Mesothelial cell of epicardium (in vitro differentiated cells): Measurements from ENCODE around the gene RLBP1. TPM values are rescaled to one million over a fixed set of nuclear protein-coding genes. Genes with fewer than 3 reads are reported as not detected.

Source experiments
- DNase-seq, 2 experiments: peaks; one replicate each; pipeline ENCODE4 v3.0.0; 2021; ENCODE audit warnings: low spot score in 2 of 2; ENCODE audit not compliant: unreplicated experiment in 2 of 2
- H3K27ac Mint-ChIP-seq: 2 replicates; pipeline ENCODE4 v1.8.0; 2021; ENCODE audit warnings: mixed read lengths
- H3K27me3 Mint-ChIP-seq: 2 replicates; pipeline ENCODE4 v1.8.0; 2021; ENCODE audit warnings: low read depth, mixed read lengths
- H3K36me3 Mint-ChIP-seq: 2 replicates; pipeline ENCODE4 v1.8.0; 2021; ENCODE audit warnings: mixed read lengths
- H3K4me1 Mint-ChIP-seq: 2 replicates; pipeline ENCODE4 v1.8.0; 2021; ENCODE audit warnings: mixed read lengths
- H3K4me3 Mint-ChIP-seq: 2 replicates; pipeline ENCODE4 v1.8.0; 2021; ENCODE audit warnings: mild to moderate bottlenecking, moderate library complexity, mixed read lengths
- H3K9me3 Mint-ChIP-seq: 2 replicates; pipeline ENCODE4 v1.8.0; 2021; ENCODE audit warnings: mixed read lengths
- total RNA-seq: library from RNA; stranded (reverse); gene quantifications from 3 replicates; pipeline ENCODE4 v1.2.1, GENCODE V29; 2021
- TF ChIP-seq, protein P1 (sequence below): fragments of 200-600 bp; sonication (generic); IDR thresholded peaks from one replicate; pipeline ENCODE4 v1.5.0; 2021; ENCODE audit warnings: antibody characterized with exemption; ENCODE audit not compliant: unreplicated experiment

Gene RLBP1
- total RNA-seq, 1 donor from 2014 or later: not detected

DNA sequence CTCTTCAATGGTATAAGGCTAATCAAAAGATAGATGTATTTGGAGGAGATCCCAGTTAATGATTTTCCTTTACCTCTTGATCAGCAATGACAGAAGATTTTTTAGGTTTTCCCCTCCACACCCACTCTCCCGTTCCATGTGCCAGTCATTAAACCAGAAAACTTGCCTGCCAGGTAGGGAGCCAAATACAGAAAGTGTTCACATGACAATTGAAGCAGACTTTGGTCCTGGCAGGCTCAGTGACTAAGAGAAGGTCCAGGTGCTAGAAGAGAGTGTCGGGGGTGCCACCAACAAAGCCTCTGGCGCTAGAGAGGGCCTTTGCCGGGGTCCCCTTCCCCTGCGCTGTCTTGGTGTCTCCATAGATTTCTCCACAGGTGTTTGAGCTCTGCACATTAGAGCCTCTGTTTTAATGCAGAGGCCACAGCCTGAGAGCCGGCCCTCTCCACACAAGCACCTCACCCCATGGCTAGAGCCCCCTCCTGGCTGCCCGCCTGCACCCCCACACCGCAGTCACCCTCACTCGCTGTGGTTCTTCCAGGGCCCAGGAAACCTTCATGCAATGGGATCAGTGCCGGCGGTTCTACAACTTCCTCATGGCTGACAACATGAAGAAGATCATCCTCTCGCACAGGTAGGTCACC, 36.4 kb downstream of the RLBP1 start:
- no peaks in the 10 kb centered on the region for H3K27me3 Mint-ChIP-seq
- no peaks in the 10 kb centered on the region for H3K4me1 Mint-ChIP-seq
- peaks cover 4% of the 10 kb centered on the region for H3K36me3 Mint-ChIP-seq
- DNase-seq: no peak
- H3K9me3 Mint-ChIP-seq: no peaks in the 10 kb centered on the region
- no peak overlapping the region for H3K27ac Mint-ChIP-seq
- TF ChIP-seq, protein P1, sequence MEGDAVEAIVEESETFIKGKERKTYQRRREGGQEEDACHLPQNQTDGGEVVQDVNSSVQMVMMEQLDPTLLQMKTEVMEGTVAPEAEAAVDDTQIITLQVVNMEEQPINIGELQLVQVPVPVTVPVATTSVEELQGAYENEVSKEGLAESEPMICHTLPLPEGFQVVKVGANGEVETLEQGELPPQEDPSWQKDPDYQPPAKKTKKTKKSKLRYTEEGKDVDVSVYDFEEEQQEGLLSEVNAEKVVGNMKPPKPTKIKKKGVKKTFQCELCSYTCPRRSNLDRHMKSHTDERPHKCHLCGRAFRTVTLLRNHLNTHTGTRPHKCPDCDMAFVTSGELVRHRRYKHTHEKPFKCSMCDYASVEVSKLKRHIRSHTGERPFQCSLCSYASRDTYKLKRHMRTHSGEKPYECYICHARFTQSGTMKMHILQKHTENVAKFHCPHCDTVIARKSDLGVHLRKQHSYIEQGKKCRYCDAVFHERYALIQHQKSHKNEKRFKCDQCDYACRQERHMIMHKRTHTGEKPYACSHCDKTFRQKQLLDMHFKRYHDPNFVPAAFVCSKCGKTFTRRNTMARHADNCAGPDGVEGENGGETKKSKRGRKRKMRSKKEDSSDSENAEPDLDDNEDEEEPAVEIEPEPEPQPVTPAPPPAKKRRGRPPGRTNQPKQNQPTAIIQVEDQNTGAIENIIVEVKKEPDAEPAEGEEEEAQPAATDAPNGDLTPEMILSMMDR: no peak
- H3K4me3 Mint-ChIP-seq: no peak overlapping the region

DNA sequence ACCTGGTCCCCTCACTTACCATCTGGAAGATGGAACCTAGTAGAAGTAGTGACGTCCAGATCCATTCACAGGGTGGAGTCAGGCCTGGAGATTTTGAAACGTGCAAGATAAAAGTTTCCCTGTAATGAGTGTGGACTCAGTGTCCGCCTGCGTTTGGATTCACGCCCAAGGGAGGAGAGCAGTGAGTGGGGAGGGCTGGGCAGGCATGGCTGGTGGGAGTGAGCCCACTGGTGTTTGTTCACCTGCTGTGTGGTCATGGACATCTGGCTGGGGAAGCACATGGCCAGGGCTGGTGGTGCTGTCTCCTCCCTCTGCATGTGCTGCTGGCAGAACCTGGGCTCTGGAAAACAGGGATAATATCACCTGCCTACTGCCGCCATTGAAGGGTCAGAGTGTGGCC, 37.0 kb downstream of the RLBP1 start:
- TF ChIP-seq, protein P1: no peak
- Mint-ChIP-seq H3K9me3 (no peaks in the 10 kb centered on the region), H3K27me3 (no peaks in the 10 kb centered on the region), H3K4me3 (no peak overlapping the region), H3K36me3 (peaks cover 4% of the 10 kb centered on the region), H3K4me1 (no peaks in the 10 kb centered on the region), H3K27ac (no peak overlapping the region)
- no peak for DNase-seq

DNA sequence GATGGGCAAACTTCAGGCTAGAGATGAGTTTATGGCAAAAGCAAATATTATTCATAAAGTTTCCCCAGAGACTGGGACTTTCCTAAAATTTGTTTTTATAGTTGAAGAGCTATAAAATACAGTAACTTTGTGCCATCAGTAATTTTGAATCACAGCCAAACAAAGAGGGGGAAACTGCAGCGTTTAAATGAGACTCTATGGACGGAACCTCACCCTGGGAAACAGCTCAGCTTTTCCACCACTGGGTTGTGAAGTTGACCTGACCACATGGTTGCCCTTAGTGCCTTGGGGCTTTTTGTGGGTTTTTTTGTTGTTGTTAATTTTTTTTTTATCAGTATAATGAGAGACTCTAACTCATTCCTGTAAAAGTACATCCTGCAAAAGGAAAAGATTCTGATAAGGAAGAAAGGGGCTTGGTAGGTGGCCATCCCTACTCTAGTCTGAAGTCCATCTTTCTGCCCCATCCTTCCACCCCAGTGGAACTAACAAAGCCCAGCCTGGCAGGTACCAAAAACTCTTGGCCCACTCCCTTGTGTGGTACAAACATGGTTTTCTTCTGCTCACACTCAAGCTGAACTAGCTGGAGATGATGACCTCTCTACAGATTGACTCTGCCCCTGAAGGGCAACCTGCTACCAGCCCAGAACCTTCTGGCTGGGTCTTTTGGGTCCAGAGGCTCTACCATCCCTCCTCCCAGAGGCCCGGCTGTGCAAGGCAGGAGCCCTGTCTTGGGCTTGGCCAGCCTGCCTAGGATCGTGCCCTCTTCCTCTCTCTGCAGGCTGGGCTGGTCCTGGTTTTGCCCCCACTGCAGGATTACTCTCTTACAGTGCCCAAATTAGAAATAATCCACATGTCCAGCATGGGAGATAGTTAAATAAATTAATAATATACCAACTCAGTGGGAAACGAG, 41.2 kb downstream of the RLBP1 start:
- Mint-ChIP-seq H3K4me3 (no peak overlapping the region), H3K27ac (no peak overlapping the region), H3K9me3 (no peaks in the 10 kb centered on the region), H3K4me1 (peaks cover 5% of the 10 kb centered on the region), H3K36me3 (peaks cover 8% of the 10 kb centered on the region), H3K27me3 (no peaks in the 10 kb centered on the region)
- TF ChIP-seq, protein P1: no peak
- no peak for DNase-seq

DNA sequence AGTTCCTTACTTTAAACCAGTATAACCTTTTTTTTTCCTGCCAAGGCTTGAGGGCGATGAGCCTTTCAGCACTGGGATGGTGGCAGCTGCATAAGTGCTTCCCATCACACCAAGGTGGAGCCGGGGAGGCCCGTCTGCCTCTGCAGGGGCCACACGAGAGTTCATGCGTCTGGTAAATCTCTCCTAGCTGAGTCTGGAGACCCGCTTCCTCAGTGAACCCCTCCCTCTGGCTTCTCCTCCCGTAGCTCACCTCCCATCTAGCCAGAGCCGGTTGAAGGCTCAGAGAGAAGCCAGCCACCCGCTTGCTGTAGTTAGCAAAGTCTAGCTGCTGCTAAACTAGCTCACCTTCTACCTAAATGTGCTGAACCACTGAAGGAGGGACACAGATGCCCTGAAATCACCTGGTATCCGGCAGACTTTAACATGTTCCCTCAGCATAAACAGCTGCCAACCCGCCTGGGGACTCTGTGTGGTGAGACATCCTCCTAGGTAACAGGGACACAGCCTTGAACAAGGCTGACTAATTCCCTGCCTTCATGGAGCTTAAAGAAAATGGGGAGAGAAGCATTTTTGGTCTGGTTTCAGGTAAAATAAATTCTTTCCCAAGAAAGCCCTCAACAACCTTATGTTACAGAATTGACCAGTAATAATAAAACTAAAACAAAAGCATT, 42.9 kb downstream of the RLBP1 start:
- H3K4me3 Mint-ChIP-seq: no peak overlapping the region
- peaks cover 8% of the 10 kb centered on the region for H3K36me3 Mint-ChIP-seq
- TF ChIP-seq, protein P1: no peak
- no peaks in the 10 kb centered on the region for H3K9me3 Mint-ChIP-seq
- DNase-seq: no peak
- H3K4me1 Mint-ChIP-seq: peaks cover 5% of the 10 kb centered on the region
- no peaks in the 10 kb centered on the region for H3K27me3 Mint-ChIP-seq
- no peak overlapping the region for H3K27ac Mint-ChIP-seq

DNA sequence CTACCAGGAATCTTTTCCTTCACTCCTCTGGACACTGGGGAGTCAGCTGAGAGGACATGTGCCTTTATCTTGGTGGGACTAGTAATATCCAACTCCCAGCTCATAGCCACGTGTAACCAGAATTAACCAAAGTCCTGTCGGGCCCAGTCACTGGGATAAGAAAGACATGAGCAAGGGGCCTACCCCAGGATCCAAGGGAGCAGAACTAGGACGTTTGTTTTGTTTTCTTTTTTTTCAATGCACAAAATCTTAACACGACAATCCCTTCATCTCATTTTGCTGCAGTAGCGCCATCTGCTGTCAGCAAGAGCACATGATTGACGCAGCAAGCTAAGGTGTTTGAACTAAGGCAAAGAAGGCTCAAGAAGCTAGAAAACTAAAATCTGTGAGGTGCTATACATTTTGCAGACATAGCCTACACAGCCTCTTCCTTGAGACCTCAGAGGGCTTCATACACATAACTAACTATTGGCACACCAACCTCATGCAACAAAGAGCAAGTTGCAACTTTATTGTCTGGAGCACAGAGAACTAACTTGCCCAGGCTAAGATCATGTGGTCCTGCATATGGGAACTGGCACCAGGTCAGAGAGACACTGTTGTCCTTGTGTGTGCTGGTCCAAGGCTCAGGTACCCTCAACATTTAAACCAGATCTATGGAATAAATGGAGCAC, 43.6 kb downstream of the RLBP1 start:
- H3K4me3 Mint-ChIP-seq: no peak overlapping the region
- H3K4me1 Mint-ChIP-seq: peaks cover 5% of the 10 kb centered on the region
- TF ChIP-seq, protein P1: peak; percentile 71
- H3K9me3 Mint-ChIP-seq: no peaks in the 10 kb centered on the region
- H3K27ac Mint-ChIP-seq: no peak overlapping the region
- no peaks in the 10 kb centered on the region for H3K27me3 Mint-ChIP-seq
- peak in 1 of 2 experiments; percentile 67 for DNase-seq
- H3K36me3 Mint-ChIP-seq: peaks cover 8% of the 10 kb centered on the region
